Gastrocnemius medialis (tissue), 4 donors: ENCODE data around the gene LONP1.
"Not testable (repeated sequence)": the region's sequence is repeated elsewhere in the genome, so short reads cannot be mapped to it uniquely, and the experiment has no call there.

ENCODE experiments used
- POLR2A ChIP-seq, 2 donors: fragments of 450-650 bp; IDR thresholded peaks; one replicate each; pipeline ENCODE4 v1.6.1; 2017; ENCODE audit warnings: antibody characterized with exemption in 2 of 2, mild to moderate bottlenecking in 2 of 2, moderate library complexity in 2 of 2
- TF ChIP-seq, protein P1 (sequence below), 5 experiments: fragments of 450-650 bp in 3 of 5; fragments of 200-600 bp in 2 of 5; sonication (generic) in 2 of 5; IDR thresholded peaks in 4 of 5; conservative IDR thresholded peaks in 1 of 5; 1 replicate in 4 of 5; 2 replicates in 1 of 5; pipeline ENCODE4 v1.5.1; 2016 to 2019; ENCODE audit warnings: antibody characterized with exemption in 5 of 5, mild to moderate bottlenecking in 3 of 5, moderate library complexity in 3 of 5

DNA sequence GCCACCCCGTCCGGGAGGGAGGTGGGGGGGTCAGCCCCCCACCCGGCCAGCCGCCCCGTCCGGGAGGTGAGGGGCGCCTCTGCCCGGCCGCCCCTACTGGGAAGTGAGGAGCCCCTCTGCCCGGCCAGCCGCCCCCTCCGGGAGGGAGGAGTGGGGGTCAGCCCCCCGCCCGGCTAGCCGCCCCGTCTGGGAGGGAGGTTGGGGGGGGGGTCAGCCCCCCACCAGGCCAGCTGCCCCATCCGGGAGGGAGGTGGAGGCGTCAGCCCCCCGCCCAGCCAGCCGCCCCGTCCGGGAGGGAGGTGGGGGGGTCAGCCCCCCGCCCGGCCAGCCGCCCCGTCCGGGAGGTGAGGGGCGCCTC lies 17.9 kb downstream of the LONP1 start:
- TF ChIP-seq, protein P1, sequence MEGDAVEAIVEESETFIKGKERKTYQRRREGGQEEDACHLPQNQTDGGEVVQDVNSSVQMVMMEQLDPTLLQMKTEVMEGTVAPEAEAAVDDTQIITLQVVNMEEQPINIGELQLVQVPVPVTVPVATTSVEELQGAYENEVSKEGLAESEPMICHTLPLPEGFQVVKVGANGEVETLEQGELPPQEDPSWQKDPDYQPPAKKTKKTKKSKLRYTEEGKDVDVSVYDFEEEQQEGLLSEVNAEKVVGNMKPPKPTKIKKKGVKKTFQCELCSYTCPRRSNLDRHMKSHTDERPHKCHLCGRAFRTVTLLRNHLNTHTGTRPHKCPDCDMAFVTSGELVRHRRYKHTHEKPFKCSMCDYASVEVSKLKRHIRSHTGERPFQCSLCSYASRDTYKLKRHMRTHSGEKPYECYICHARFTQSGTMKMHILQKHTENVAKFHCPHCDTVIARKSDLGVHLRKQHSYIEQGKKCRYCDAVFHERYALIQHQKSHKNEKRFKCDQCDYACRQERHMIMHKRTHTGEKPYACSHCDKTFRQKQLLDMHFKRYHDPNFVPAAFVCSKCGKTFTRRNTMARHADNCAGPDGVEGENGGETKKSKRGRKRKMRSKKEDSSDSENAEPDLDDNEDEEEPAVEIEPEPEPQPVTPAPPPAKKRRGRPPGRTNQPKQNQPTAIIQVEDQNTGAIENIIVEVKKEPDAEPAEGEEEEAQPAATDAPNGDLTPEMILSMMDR (IDR thresholded peaks at IDR 0.05 in 4 of 5, conservative IDR thresholded peaks at IDR 0.05 in 1 of 5) = not testable (repeated sequence)
- not testable (repeated sequence) for TF ChIP-seq POLR2A (IDR thresholded peaks at IDR 0.05)
